Prostate gland (tissue), 2 donors: ENCODE results near the gene CTR9.

Experiments used
- CTCF ChIP-seq, 4 experiments: fragments of 200-600 bp in 2 of 4; fragments of 450-650 bp in 2 of 4; sonication (generic) in 2 of 4; IDR thresholded peaks; 1 replicate in 3 of 4; 2 replicates in 1 of 4; pipeline ENCODE4 v1.5.1; 2016 to 2019; ENCODE audit warnings: antibody characterized with exemption in 4 of 4, mild to moderate bottlenecking in 2 of 4, moderate library complexity in 2 of 4
- POLR2A ChIP-seq: fragments of 450-650 bp; IDR thresholded peaks from one replicate; pipeline ENCODE4 v1.6.1; 2016; ENCODE audit warnings: antibody characterized with exemption, mild to moderate bottlenecking
- POLR2AphosphoS5 ChIP-seq: sonication (generic); formaldehyde crosslinking; IDR thresholded peaks from one replicate; pipeline ENCODE4 v1.6.1; 2017; ENCODE audit warnings: antibody characterized with exemption

- TF ChIP-seq POLR2AphosphoS5 = no peak
- no peak for TF ChIP-seq CTCF (IDR thresholded peaks at IDR 0.05)
- TF ChIP-seq POLR2A = no peak
These were observed 34.3 kb upstream of the CTR9 start for GRCh38 chr11:10716543-10717259.
